Testis (tissue), 2 donors: Measurements from ENCODE around the gene GNRHR.

Experiments
- CTCF ChIP-seq, 3 experiments: fragments of 450-650 bp in 2 of 3; fragments of 200-600 bp in 1 of 3; sonication (generic) in 1 of 3; IDR thresholded peaks; one replicate each; pipeline ENCODE4 v1.5.1; 2016 to 2019; ENCODE audit warnings: antibody characterized with exemption in 3 of 3, mild to moderate bottlenecking in 2 of 3, moderate library complexity in 1 of 3
- POLR2A ChIP-seq: fragments of 450-650 bp; IDR thresholded peaks from one replicate; pipeline ENCODE4 v1.6.1; 2017; ENCODE audit warnings: antibody characterized with exemption, mild to moderate bottlenecking, moderate library complexity

- TF ChIP-seq POLR2A (no peak), CTCF (IDR thresholded peaks at IDR 0.05) (no peak)
Measured at GRCh38 chr4:67713529-67714247, 40.5 kb downstream of the GNRHR start.
